Measurements from ENCODE around the gene LIX1L.

LIX1L gene

DNA sequence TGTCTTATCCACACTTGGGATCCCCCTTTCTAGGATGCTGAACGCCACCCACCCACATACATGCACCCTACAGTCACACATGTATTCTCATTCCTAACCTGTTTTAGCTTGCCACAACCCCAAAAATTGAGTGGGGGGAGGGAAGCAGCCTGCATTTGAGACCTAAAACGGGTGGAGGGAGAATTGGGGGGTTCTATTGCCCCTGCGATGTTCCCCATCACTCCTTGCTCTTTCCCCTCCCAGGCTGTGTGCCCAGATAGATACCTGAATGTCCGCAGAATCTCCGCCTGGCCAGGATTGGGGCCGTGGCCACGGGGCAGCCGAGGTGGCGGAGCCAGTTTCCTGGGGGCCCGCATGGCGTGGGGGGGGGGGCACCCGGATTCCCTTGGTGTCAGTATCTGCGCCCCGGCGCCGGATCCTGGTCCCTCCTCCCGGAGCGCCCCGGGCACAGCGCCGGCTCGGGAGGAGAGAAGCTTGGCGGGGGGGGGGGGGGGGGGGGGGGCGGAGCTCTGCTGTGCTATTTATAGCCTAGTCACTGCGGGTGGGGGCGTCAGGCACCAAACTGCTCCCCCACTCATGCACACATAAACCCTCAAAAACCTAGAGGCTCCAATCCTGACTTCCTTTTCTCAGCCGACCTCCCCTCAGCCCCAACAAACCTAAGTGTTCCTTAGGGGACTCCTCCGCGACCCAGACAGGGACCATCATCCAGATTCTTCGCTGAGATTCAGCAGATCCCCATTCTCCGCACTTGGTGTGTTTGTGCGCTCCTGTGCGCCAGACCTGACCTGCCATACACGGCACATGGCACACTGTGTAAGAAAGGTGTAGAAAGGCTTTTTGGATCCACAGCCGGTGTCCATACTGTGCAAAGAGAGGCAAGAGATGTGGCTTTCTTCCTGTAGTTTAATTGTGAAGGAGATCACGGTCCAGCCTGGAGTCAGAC, 4.6 kb upstream of the LIX1L start:
- DNase-seq, result peak in 1 of 2 donors; percentile 51

DNA sequence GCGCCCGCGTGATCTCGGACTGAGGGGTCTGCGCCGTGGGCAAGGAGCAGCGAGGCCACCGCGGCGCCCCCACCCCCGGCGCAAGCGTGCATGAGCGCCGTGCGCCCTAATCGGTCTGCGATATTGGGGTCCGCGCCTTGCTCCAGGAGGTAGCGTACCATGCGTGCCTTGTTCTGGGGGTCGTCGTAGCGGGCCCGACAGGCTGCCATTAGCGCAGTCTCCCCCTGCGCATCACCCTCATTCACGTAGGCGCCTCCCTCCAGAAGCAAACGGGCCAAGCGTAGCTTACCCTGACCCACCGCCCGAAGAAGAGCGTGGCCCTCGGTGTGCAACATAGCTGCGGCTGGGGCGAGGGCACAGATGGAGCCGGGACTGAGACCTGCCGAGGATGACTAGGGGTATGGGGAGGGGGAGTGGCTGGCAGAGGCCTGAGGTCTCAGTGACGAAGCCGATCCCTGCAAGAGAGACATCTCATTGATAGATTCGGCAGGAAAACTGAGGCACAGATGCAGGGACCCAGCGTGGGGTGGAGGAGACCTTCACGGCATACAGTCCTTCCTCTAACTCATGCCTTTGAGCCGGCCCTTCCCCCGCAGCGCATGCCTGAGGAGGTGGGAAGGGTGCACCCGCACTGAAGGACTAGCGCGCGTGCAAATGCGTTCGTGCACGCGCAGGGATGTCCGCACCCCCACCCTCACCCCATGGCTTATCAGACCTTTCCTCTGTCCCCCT, 3.8 kb upstream of the LIX1L start:
- peak; percentile 31 to 44 for DNase-seq

DNA sequence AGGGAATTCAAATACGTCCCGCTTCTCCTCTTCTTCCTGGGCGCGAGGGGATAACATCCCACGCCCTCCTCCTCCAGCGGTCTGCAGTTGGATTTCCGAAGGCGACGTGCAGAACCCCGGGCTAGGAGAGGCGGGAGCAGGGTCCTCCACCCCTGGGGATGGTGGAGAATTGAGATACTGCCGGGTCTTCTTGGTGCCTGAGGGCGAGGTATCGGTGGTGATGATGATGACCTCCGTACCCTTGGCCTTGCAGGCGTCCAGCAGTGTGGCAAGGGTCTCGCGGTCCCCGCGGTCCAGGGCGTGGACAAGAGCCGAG, 3.2 kb upstream of the LIX1L start:
- DNase-seq, result no peak

DNA sequence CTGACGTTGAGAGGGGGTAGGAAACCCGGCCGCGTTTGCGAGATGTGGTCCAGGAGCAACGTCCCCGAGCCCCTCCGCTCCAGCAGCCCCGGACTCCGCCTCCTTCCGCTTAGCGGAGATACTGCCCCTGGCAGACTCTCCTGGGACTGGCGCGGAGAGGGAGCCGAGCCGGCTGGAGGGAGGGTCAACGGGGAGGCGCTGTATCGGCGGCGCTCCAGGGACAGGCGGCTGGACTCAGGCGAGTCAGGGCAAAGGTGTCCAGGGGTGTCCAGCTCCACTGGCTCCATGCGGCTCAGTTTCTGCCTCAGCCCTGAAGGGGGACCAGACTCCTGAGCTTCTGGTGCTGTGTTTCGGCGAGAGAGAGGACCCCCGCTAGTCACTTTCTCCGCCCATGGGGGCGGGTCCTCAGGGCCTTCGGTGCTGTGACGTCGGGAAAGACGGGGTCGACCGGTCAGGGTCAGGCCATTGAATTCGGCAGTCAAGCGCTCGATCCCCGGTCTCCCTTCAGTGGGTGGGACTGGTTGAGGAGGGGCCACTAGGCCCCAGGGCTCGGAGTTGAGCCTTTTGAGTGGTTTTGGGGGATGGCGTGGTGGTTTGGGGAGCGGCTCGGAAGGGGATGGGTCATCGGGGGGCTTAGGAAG, 2.8 kb upstream of the LIX1L start:
- peak; percentile 51 to 58 for DNase-seq

DNA sequence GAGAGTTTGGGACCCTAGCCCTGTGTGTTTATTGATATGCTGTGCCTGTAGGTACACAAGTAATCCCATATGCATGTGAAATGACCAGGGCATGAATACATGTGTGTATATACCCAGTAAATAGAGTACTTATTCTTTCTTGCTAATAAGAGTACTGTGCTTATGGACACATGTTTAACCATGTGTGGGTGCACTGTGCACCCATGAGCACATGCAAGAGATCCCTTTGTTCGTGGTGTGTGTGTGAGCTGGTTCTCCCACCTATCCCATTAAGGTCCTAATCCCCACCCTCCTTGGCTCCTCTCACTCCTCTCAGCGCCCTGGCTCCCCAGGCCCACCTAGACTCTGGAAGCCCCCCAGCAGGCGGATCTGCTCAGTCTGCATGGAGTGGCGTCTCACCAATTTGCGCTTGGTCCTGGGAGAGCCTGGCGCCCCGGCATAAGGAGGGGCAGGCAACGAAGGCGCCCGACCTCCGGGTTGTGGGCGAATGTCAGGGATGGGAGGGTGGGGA, 2.2 kb upstream of the LIX1L start:
- no peak for DNase-seq

DNA sequence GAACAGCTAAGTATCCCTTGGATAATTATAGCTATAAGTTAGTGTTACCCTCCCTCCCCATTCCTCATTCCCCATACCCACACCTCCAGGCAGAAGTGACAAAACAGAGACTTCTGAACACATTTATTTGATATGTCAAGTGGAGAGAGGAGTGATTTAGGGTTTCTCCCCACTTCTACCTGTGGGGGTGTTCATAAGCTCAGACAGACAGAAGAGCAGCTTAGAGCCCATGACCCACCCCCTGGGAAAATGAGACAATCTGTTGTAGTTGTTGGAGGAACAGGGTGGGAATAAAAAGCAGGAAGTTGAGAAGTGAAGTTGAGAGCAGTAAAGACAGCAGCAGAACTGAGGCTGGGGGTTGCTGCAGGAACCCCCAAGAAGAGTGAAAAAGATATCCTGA, 1.5 kb upstream of the LIX1L start:
- no peak for DNase-seq

DNA sequence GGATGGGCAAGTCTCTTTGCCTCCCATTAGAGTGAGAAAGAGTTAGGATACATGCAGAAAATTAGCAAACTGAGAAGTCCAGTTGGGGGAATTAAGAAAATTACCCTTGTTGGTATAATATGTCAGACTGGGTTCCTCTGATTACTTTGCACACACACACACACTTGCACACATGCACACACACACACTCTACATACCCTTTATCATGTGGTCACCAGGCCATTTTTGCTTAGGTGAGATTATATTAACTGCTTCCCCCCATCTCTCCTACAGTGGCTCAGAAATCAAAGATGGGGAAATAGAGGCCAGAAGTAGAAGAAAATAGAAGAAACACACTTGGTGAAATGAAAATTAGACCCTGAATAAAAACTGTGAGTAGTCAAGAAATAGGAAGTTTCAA, 917 bp upstream of the LIX1L start:
- DNase-seq, result no peak

DNA sequence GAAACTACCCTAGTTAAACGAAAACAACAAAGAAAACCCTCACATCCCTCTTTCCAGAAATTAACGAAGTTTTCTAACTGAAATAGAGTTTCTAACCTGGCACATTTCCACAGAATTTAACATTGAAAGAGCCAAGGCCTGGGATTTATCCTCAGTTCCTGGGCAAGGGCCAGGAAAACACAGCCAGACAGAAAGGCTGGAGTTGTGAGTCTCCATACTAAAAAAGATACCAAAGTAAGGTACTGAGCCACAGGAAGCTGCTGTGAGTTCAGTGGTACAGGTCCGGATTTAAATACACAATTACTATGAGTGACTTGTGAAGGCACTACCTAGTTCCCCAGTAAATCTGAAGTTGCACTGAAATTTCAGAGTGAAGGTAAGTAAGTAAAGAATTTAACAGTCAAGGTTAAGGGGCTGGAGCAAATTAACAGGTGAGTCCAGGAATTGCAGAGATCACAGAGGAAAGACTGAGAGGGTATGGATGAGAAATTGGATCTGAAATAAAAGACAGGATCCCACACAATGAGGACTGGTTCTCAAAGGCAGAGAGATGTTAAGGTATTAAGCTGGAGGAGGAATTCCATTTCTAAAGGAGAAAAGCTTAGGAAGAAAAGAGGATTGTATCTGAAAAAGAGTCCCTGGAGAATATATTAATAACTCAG, 905 bp downstream of the LIX1L start:
- peak in 1 of 2 donors; percentile 33 for DNase-seq

DNA sequence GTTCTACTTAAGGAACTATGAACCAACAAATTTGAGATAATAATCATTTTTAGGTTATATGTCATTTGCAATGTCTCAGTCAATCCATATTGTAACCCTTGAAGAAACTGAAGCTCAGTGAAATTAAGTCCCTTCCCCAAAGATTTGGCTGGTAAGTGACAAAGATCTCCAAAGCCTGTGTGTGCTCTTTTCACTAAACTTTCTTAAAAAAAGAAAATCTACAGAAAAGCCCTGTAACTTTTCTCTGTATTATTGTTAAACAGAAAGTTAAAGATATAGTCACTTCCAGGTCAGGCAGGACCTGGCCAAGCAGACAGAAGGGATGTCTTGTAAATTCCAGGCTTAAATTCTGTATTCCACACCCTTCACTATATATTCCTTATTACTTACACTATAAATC, 1.5 kb downstream of the LIX1L start:
- DNase-seq, result no peak

DNA sequence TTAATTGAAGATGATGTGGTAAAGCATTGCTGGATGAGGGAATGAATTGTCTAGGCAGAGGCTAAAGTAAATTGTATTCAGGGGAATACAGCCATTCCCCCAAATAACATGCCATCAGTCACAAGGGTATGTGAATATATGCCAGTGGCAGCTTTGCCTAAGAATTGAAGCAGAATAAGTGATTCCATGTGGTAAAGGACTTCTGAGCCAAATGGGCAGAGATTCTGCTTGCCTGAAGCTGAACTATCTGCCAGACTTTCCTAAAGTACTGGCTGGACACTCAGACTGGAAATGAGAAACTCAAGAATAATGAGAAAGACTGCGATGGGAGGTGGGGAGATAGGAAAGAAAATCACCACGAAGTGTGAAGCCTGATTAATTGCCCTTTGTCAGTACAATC, 2.4 kb downstream of the LIX1L start:
- no peak for DNase-seq

DNA sequence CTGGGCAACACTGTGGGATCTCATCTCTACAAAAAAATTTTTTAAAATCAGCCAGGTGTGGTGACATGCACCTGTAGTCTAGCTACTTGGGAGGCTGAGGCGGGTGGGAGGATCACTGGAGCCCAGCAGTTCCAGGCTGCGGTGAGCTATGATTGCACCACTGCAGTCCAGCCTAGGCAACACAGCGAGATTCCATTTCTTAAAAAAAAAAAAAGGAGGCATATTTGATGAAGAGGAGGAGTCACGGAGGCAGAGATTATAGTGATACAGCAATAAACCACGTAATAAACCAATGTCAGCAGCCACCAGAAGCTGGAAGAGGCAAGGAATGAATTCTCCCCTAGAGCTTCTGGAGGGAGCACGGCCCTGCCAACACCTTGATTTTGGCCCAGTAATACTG, 4.0 kb downstream of the LIX1L start:
- no peak for DNase-seq

DNA sequence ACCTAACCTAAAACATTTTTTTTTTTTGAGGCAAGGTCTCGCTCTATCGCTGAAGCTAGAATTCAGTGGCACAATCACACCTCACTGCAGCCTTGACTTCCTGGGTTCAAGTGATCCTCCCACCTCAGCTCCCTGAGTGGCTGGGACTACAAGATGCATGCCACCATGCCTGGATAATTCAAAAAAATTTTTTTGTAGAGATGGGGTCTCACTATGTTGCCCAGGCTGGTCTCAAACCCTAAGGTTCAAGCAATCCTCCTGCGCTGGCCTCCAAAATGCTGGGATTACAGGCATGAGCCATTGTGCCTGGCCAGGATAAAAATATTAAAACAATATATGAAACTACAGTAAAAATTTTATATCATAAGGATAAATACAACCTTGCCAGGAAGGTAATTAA, 4.9 kb downstream of the LIX1L start:
- DNase-seq, result no peak

DNA sequence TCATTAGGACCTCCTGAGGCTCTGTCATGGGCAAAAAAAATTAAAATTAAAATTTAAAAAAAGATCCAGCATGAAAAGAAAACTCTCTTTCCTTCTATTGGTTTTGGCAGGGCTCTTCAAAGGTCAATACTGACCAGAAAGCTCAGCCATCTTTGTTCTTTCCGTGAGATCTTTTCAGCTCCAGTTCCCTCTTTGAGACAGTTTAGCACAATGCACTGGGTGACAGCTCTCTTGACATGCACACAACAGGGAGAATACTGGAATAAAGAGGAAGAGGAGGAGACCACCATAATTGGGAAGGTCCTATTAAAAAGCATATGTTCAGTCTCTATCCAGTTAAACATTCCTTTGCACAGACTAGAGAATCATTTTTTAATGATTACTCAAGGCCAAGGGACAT, 6.3 kb downstream of the LIX1L start:
- no peak for DNase-seq

DNA sequence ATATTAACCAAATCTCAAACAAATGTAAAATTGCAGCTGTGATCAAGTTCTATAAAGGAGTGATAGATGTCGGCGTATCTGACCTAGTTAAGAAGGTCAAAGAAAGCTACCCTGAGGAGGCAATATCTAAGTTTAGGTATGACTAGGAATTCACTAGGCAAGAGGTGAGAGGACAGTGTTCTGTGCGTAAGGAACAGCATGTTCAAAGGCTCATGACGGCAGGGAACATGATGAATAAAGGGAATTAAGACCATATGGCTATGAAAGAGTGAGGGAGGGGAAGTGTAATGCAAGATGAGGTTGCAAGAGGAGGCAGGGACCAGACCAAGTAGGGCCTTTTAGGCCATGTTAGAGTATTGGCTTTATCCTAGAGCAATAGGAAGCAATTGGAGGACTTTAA, 8.6 kb downstream of the LIX1L start:
- no peak for DNase-seq

DNA sequence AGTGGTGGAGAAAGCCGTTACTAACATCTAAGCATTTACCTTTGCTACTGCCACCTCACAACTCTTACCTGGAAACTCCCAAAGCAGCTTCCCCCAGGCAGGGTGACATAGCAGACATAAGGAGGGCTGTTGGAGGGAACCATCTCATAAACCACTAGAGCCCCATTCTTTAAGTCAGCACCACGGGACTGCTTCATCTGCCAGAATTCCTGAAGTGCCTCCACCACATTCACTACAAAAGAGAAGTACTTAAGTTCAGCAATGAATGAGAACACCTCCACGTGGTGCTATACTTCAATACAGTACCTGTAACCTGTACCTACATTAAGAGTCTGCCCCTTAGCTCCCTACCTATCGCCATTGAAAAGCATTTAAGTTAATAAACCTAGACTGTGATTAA, 10.3 kb downstream of the LIX1L start:
- no peak for DNase-seq

DNA sequence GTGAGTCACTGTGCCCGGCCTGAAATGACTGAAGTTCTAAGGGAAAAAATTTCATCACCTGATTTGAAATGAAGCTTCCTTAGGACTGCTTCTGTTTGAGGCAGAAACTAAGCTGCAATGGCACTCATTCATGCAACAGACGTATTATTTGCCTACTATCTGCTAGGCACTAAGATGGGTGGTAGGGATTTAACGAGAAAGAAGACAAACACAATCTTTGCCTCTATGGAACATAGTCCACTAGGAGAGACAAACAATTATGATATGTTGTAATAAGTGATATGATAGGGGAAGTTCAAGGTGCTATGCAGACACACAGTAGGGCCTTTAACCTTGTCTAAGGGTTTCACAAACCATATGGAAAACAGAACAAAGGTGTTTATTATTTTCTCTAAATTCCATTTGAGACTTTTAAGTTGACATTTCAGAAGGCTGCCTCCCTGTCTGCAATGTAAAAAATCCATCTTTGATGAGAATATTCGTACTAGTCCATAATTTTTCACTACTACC, 11.3 kb downstream of the LIX1L start:
- DNase-seq, result no peak

DNA sequence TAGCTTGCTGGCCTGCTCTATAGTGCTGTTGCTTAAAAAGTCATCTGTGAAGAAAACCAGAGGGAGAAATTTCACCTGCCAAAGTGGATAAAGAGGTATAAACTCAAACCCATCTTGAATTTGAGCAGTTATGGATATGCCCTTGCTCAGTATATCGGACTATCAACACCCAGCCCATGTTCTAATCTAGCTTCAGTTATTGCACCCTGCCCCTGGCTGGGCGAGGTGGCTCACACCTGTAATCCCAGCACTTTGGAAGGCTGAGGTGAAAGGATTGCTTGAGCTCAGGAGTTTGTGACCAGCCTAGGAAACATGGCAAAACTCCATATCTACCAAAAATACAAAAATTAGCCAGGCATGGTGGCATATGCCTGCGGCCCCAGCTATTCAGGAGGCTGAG, 13.3 kb downstream of the LIX1L start:
- DNase-seq, result no peak

DNA sequence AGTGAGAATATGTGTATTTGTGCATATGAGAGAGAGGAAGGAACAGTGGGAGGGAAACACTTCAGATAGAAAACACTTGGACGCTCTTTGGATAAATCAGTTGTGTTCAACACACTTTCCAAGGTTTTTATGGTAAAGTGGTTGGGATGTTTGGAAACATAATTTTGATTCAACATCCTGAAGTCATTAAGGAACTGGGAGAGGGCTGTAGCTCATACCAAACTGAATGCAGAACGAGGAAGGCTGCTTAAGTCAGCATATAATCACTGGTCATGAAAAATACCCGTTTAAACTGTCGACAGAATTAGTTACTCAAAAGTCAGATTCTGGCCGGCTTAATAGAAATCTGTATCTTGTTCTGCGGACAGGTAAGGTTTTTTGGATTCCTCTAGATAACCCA, 14.9 kb downstream of the LIX1L start:
- DNase-seq, result no peak

DNA sequence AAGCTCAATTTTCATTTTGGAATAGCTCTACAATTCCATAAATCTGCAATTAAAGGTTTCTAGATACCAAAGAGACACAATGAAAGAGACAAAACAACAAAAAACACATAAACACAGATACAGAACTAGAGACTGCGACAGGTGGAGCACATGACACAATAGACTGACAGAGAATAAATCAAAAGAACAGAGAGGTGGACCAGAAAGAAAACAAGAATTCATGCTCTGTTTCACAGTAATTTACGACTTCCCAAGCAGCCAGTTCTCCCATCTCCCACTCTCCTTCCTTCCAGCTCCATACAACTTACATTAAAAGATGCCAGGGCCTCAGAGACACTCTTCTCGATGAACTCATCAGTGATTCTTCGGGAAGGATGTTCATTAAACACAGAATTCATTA, 15.4 kb downstream of the LIX1L start:
- no peak for DNase-seq

DNA sequence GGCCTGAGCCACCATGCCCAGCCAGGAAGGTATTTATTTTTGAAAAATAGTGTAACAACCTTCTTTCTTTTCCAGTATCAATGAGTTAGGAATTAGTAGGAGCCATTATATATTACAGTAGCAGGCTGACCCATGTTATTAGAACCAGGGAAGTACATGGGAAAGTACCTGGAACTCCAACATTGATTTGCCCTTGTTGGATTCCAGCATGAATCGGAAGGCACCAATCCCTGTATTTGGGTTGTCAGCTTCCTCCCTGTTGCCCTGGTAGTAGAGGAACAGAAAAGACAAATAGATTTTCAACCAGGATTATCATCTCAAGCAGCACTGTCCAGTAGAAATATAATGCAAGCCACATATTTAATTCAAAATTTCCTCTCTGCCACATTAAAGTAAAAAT, 20.4 kb downstream of the LIX1L start:
- no peak for DNase-seq

DNA sequence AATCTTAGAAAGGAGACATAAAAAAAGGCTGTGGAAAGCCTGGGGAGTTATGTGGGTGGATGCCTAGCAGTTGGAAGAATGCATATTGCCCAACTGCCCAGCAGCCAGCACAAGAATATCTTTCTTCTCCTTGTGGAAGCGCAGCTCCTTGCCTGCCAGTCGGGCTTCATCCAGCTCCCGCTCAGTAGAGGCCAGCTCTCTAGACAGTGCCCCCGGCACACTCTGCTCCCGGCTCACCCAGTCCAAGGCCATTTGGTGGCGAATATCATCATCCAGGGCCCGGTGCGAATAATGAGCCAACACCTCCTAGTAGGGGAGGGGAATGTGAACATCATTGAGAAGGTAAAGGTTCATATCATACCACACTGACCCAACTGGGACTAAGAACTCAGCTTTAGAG, 21.6 kb downstream of the LIX1L start:
- no peak for DNase-seq

DNA sequence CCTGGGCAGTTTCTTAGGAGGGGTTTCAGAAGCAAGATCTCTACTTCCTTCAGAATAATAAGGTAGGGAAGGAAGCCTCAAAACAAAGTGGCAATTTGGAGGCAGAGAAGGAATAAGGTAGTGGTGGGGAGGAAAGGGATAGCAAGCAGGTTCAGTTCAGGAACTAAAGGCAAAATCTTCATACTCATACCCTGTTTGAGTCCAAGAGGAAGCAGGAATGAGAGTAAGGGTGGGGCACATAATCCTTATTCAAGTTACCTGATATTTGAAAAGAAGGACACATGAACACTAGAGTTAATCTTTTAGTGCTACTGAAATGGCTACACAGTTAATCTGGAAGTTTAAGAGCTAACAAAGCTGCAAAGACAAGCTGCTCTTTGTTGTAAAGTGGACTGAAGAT, 22.1 kb downstream of the LIX1L start:
- no peak for DNase-seq

DNA sequence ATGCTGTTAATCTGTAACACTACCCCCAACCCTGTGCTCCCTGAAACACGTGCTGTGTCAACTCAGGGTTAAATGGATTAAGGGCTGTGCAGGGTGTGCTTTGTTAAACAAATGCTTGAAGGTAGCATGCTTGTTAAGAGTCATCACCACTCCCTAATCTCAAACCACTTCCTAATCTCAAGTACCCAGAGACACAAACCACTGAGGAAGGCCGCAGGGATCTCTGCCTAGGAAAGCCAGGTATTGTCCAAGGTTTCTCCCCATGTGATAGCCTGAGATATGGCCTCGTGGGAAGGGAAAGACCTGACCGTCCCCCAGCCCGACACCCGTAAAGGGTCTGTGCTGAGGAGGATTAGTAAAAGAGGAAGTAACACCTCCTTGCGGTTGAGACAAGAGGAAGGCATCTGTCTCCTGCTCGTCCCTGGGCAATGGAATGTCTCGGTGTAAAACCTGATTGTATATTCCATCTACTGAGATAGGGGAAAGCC, 25.3 kb downstream of the LIX1L start:
- DNase-seq, result peak; percentile 37 to 47

Measured in CD4-positive, alpha-beta T cell treated with Interleukin-1 beta for 1 hour (primary cell).